NCI-H2171 (cell line): ENCODE measurements around the gene DKC1.
"Not testable (repeated sequence)": the region's sequence is repeated elsewhere in the genome, so short reads cannot be mapped to it uniquely, and the experiment has no call there.

Experiments used
- DNase-seq: peaks from one replicate; lab custom pipeline; 2025; lab: John Stamatoyannopoulos, UW

Gene DKC1

DNA sequence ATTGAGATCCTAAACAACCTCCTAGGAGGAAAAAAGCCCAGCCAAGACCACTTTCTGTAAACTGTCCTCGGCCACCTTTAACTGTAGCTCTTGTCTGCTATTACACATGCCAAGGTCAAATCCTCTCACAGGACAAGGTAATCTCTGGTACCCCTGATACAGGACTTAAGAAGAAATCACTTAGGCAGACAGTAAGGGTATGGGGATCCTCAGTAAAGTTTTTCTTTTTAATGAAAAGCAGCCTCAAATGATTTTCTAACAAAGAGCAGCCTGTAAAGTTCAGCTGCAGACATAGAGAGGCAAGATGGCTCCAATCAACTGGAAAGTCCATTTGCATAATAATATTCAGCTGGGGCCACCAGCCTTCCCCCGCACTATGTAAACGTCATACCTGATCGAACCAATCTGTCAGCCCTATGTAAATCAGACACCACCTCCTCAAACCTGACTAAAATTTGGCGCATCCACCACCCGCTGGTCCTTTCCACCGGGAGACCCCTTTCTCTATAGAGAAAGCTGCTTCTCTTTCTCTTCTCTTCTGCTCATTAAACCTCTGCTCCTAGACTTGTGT is 57.2 kb downstream of the DKC1 start:
- no peak for DNase-seq

DNA sequence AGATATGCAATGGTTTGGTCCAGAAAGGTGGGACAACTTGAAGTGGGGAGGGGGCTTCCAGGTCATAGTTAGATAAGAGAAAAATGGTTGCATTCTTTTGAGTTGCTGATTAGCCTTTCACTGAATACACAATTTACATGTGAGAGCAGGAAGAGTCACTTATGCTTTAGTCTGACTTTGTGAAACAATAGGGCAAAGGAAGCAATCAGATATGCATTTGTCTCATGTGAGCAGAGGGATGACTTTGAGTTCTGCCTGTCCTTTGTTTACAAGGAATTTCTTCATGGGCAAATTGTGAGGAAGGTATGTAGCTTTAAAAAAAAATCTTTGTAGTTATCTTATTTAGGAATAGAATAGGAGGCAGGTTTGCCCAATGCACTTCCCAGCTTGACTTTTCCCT is 58.9 kb downstream of the DKC1 start:
- no peak for DNase-seq

DNA sequence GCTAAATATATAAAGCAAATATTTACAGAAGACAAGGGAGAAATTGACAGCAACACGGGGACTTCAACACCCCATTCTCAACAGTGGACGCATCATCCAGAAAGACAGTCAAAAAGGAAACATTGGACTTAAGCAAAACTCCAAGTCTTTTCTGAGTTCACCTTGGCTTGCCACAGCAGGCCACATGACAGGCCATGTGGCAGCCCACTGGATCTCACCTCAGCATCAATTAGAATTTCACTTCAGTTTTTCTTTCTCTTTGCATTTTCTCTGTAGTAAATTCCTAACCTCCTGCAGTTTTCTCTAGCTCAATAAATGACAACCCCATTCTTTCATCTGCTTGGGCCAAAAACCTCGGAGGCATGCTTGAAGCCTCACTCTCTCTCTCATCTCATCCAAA is 59.4 kb downstream of the DKC1 start:
- no peak for DNase-seq

DNA sequence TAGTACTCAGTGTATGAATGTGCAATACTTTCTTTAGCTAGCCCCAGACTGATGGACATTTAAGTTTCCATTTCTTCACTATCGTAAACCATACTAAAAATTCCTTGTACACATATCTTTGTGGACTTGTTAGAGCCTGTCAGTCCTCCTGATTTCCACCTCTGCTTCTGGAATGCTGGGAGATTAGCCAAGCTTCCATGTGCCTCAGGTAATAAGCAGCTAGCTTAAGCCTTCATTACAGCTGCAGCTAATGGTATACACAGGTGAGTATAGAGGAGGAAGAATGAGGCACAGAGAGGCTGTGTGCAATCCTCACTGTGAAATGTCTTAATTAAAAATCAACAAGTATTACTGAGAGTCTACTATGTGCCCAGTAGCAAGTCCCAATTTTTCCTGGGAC is 62.0 kb downstream of the DKC1 start:
- no peak for DNase-seq

DNA sequence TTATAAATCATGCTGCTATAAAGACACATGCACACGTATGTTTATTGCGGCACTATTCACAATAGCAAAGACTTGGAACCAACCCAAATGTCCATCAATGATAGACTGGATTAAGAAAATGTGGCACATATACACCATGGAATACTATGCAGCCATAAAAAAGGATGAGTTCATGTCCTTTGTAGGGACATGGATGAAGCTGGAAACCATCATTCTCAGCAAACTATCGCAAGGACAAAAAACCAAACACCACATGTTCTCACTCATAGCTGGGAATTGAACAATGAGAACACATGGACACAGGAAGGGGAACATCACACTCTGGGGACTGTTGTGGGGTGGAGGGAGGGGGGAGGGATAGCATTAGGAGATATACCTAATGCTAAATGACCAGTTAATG is 62.9 kb downstream of the DKC1 start:
- DNase-seq = not testable (repeated sequence)
